Measurements from ENCODE around the gene DNAI4. TPM values are rescaled to one million over a fixed set of nuclear protein-coding genes. Genes with fewer than 3 reads are reported as not detected.

DNAI4 gene
- total RNA-seq, 2 donors from 2014 or later: 0.66 to 9.1 TPM

DNA sequence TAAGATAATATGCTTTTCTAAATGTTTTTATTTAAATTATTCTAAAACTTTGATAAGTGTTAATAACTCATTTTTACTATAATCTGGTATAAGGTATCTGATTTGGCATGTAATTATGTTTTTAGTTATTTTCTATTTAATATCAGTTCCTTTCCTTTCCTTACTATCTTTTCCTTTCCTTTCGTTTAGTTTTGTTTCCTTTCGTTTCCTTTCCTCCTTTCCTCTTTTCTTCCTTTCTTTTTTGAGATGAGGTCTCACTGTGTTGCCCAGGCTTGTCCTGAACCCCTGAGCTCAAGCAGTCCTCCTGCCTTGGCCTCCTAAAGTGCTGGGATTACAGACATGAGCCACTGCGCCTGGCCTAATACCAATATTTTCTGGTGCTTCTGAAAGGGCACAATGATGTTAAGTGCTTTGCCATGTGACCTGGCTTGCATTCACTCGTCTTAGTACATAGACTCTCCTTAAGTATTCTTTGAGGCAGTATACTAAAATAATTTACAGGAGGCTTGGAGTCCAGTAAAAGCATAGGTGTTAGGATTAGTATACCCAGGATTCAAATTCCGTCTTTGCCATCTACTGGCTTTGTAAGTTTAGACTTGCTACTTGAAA, 18.8 kb upstream of the DNAI4 start:
- Histone ChIP-seq H3K36me3 (replicated peaks in 1 of 2; ENCODE audit: insufficient read depth in 1 of 2, low read depth in 2 of 2) (peaks cover 0 to 2% of the 10 kb centered on the region in 2 donors), H3K9me3 (no peaks in the 10 kb centered on the region), H3K4me1 (peaks cover 19% of the 10 kb centered on the region), H3K27ac (no peak overlapping the region), H3K27me3 (no peaks in the 10 kb centered on the region), H3K4me3 (no peak overlapping the region)
- DNase-seq: no peak
- TF ChIP-seq, protein P1, sequence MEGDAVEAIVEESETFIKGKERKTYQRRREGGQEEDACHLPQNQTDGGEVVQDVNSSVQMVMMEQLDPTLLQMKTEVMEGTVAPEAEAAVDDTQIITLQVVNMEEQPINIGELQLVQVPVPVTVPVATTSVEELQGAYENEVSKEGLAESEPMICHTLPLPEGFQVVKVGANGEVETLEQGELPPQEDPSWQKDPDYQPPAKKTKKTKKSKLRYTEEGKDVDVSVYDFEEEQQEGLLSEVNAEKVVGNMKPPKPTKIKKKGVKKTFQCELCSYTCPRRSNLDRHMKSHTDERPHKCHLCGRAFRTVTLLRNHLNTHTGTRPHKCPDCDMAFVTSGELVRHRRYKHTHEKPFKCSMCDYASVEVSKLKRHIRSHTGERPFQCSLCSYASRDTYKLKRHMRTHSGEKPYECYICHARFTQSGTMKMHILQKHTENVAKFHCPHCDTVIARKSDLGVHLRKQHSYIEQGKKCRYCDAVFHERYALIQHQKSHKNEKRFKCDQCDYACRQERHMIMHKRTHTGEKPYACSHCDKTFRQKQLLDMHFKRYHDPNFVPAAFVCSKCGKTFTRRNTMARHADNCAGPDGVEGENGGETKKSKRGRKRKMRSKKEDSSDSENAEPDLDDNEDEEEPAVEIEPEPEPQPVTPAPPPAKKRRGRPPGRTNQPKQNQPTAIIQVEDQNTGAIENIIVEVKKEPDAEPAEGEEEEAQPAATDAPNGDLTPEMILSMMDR (IDR thresholded peaks at IDR 0.05): no peak
- TF ChIP-seq POLR2A (IDR thresholded peaks at IDR 0.05): no peak
- WGBS, 2 donors: 79 to 84% methylated on average over 5 of the region's 5 CpGs
- ATAC-seq: no peak
- intact Hi-C loops (cut with DNase I): no loop called here

DNA sequence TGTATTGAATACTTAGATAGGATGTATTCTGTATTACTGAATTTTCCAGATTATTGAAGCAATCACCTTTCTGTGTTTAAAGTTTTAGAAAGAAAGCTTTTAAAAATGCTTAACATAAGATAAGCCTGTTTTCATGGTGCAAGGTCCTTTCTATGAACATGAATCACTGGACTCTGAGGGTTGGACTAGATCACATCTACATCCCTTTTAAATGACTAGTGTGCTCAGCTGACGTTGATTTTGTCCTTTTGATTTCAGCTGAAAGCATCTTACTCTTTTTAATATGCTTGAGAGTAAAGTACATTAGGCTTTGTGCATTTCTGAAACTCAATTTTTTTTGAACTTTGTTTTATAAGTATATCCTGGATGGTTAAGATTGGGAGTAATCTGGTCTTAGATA, 16.3 kb upstream of the DNAI4 start:
- H3K36me3 ChIP-seq (replicated peaks in 1 of 2; ENCODE audit: insufficient read depth in 1 of 2, low read depth in 2 of 2): no peaks in the 10 kb centered on the region
- WGBS, 2 donors: 81 to 87% methylated on average over 1 of the region's 1 CpG
- H3K27ac ChIP-seq: no peak overlapping the region
- no peak for TF ChIP-seq POLR2A (IDR thresholded peaks at IDR 0.05)
- TF ChIP-seq, protein P1 (IDR thresholded peaks at IDR 0.05): no peak
- no peak overlapping the region for H3K4me3 ChIP-seq
- intact Hi-C loops (cut with DNase I): no loop called here
- DNase-seq: no peak
- no peak for ATAC-seq
- H3K9me3 ChIP-seq: no peaks in the 10 kb centered on the region
- H3K4me1 ChIP-seq: peaks cover 22% of the 10 kb centered on the region
- no peaks in the 10 kb centered on the region for H3K27me3 ChIP-seq

DNA sequence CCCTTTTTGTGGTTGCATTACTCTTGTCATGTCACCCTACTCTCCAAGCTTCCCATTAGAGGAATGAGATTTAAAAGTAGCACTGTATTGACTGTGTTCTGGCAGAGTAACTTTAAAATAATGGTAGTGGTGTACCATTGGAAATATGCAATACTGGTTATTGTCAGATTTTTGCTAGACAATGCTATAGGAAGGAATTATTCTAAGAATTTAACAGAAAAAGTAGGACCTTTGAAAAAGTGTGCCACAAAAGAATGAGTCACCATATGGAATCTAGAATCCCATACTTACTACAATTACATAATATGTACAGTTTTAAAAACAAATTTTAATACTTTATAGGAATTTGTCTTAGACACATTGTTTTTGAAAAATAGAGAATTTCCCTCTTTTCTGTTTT, 14.0 kb upstream of the DNAI4 start:
- H3K4me3 ChIP-seq: no peak overlapping the region
- ATAC-seq (no peak), DNase-seq (no peak)
- H3K9me3 ChIP-seq: no peaks in the 10 kb centered on the region
- no peaks in the 10 kb centered on the region for H3K36me3 ChIP-seq (replicated peaks in 1 of 2; ENCODE audit: insufficient read depth in 1 of 2, low read depth in 2 of 2)
- no peak for TF ChIP-seq POLR2A (IDR thresholded peaks at IDR 0.05)
- TF ChIP-seq, protein P1 (IDR thresholded peaks at IDR 0.05): no peak
- no peaks in the 10 kb centered on the region for H3K27me3 ChIP-seq
- H3K4me1 ChIP-seq: peaks cover 11% of the 10 kb centered on the region
- no peak overlapping the region for H3K27ac ChIP-seq
- intact Hi-C loops (cut with DNase I): no loop called here

DNA sequence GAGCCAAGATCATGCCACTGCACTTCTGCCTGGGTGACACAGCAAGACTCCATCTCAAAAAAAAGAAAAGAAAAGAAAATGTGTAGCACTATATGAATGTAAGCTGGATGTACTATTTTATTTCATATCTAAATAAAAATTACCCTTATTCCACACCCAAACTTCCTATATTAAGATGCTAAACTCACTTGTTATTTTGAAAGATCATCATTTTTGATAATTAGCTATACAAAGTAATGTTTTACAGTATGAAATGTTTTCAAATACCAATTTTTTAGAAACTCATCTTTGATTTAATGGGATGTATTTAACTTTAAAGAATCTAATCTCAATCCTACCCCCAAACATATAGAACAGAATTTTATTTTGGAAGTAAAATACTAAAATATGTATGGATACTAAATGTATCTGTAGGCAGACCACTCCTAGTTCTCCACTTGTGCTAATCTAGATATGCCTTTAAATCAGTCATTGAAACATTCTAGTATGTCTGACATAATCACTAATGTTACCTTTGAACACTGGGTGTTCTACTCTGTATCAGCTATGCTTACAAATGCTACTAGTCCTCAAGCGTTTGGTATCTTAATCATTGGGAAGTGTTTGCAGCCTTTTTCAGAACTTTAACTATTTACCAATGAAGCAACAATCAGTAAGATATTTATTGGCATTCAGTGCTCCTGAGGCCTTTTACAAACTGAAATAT, 13.0 kb upstream of the DNAI4 start:
- no peaks in the 10 kb centered on the region for H3K27me3 ChIP-seq
- DNase-seq (no peak), ATAC-seq (no peak)
- intact Hi-C loops (cut with DNase I): no loop called here
- TF ChIP-seq, protein P1 (IDR thresholded peaks at IDR 0.05): no peak
- TF ChIP-seq POLR2A (IDR thresholded peaks at IDR 0.05): no peak
- no peak overlapping the region for H3K4me3 ChIP-seq
- no peak overlapping the region for H3K27ac ChIP-seq
- no peaks in the 10 kb centered on the region for H3K36me3 ChIP-seq (replicated peaks in 1 of 2; ENCODE audit: insufficient read depth in 1 of 2, low read depth in 2 of 2)
- 0 to 10% methylated on average over 1 of the region's 1 CpG for WGBS, 2 donors
- H3K4me1 ChIP-seq: peaks cover 21% of the 10 kb centered on the region
- no peaks in the 10 kb centered on the region for H3K9me3 ChIP-seq

Measured in body of pancreas (tissue), 4 donors.